A673 (cell line): ENCODE data around the gene URB1. TPM values are rescaled to one million over a fixed set of nuclear protein-coding genes. Genes with fewer than 3 reads are reported as not detected.

Experiments used
- BruUV-seq: library from RNA; stranded (reverse); fragments of 400-500 nt; replicated peaks from 2 replicates; lab custom pipeline; 2021; lab: Mats Ljungman, UMichigan
- CTCF ChIA-PET: fragments of 300-600 bp; sonication (Branson Sonifier 250); formaldehyde crosslinking; loops from one replicate; lab custom pipeline; 2022; ENCODE audit warnings: antibody characterized with exemption; lab: Charles Lee
- POLR2A ChIA-PET: fragments of 300-600 bp; sonication (Branson Sonifier 250); formaldehyde crosslinking; loops from one replicate; lab custom pipeline; 2022; ENCODE audit warnings: antibody characterized with exemption; ENCODE audit not compliant: low non-redundant PET; lab: Charles Lee
- DNase-seq: peaks from one replicate; pipeline ENCODE4 v3.0.0-alpha.2; 2015; ENCODE audit warnings: low spot score
- H3K27ac ChIP-seq: fragments of 200-600 bp; sonication (generic); 2 replicates; pipeline ENCODE4 v1.5.1; 2016; ENCODE audit warnings: mixed run types, low read depth, mild to moderate bottlenecking, mixed read lengths, antibody characterized with exemption, low read length; ENCODE audit not compliant: poor library complexity, severe bottlenecking
- H3K27me3 ChIP-seq: fragments of 200-600 bp; sonication (generic); replicated peaks from 2 replicates; pipeline ENCODE4 v1.6.1; 2017; ENCODE audit warnings: mixed run types, low read depth, mild to moderate bottlenecking, mixed read lengths, antibody characterized with exemption, low read length; ENCODE audit not compliant: insufficient read depth, poor library complexity
- H3K36me3 ChIP-seq: fragments of 200-600 bp; sonication (generic); 2 replicates; pipeline ENCODE4 v1.6.1; 2016; ENCODE audit warnings: mixed run types, mild to moderate bottlenecking, mixed read lengths, antibody characterized with exemption, low read length; ENCODE audit not compliant: insufficient read depth, poor library complexity, severe bottlenecking
- H3K4me1 ChIP-seq: fragments of 200-600 bp; sonication (generic); 2 replicates; pipeline ENCODE4 v1.6.1; 2017; ENCODE audit warnings: mixed run types, mild to moderate bottlenecking, mixed read lengths, antibody characterized with exemption, low read length; ENCODE audit not compliant: insufficient read depth, poor library complexity, severe bottlenecking
- H3K4me3 ChIP-seq: fragments of 200-600 bp; sonication (generic); 2 replicates; pipeline ENCODE4 v1.5.1; 2016; ENCODE audit warnings: low read depth, mixed run types, mild to moderate bottlenecking, mixed read lengths, low read length; ENCODE audit not compliant: poor library complexity, severe bottlenecking
- H3K9me3 ChIP-seq: fragments of 200-600 bp; sonication (generic); 2 replicates; pipeline ENCODE4 v1.6.1; 2016; ENCODE audit warnings: mixed run types, low read depth, mild to moderate bottlenecking, mixed read lengths, antibody characterized with exemption, low read length; ENCODE audit not compliant: poor library complexity, severe bottlenecking
- EZH2 ChIP-seq: fragments of 200-600 bp; sonication (generic); IDR thresholded peaks from 2 replicates; pipeline ENCODE4 v1.6.1; 2017; ENCODE audit warnings: borderline replicate concordance, low read depth, mild to moderate bottlenecking, mixed read lengths, antibody characterized with exemption, low read length; ENCODE audit not compliant: poor library complexity, severe bottlenecking
- intact Hi-C: fragments of 100-400 bp; cut with micrococcal nuclease; formaldehyde crosslinking; loops from one replicate; pipeline ENCODE4 v1.10.0; 2022; ENCODE audit not compliant: unreplicated experiment
- total RNA-seq: library from RNA; stranded (reverse); gene quantifications from 2 replicates; pipeline ENCODE4 v1.2.3, GENCODE V29; 2021
- TF ChIP-seq, protein P1 (sequence below): fragments of 300-800, 200-600 bp; sonication (generic); conservative IDR thresholded peaks from 2 replicates; pipeline ENCODE4 v1.5.1; 2017; ENCODE audit warnings: low read depth, mild to moderate bottlenecking, antibody characterized with exemption, low read length, moderate library complexity, mixed read lengths

The URB1 gene
- total RNA-seq, 1 experiment from 2014 or later: 30.5 TPM

DNA sequence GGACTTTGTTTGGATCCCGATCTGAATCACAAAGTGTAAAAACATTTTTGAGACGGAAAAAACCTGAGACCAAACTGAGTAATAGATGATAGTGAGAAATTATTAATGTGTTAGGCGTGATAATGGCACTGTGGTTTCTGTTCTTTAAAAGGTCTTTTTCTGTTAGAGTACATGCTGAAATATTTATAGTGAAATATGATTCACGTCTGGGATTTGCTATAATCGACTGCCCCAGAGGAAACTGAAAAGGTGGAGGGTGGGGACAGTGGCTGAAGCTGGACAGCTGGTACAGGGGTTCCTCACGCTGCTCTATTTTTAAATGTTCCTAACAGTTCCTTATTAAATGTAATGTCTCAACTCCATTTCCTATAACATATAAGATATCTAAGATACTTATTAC, 11.2 kb downstream of the URB1 start:
- TF ChIP-seq, protein P1, sequence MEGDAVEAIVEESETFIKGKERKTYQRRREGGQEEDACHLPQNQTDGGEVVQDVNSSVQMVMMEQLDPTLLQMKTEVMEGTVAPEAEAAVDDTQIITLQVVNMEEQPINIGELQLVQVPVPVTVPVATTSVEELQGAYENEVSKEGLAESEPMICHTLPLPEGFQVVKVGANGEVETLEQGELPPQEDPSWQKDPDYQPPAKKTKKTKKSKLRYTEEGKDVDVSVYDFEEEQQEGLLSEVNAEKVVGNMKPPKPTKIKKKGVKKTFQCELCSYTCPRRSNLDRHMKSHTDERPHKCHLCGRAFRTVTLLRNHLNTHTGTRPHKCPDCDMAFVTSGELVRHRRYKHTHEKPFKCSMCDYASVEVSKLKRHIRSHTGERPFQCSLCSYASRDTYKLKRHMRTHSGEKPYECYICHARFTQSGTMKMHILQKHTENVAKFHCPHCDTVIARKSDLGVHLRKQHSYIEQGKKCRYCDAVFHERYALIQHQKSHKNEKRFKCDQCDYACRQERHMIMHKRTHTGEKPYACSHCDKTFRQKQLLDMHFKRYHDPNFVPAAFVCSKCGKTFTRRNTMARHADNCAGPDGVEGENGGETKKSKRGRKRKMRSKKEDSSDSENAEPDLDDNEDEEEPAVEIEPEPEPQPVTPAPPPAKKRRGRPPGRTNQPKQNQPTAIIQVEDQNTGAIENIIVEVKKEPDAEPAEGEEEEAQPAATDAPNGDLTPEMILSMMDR: no peak
- TF ChIP-seq EZH2: no peak
- intact Hi-C loops: no loop called here
- no peaks in the 10 kb centered on the region for H3K4me1 ChIP-seq
- no TSS peak for BruUV-seq
- no peak overlapping the region for H3K27ac ChIP-seq
- H3K36me3 ChIP-seq: peaks cover 72% of the 10 kb centered on the region
- ChIA-PET POLR2A (no interaction called here), CTCF (no interaction called here)
- no peak overlapping the region for H3K4me3 ChIP-seq
- no peaks in the 10 kb centered on the region for H3K9me3 ChIP-seq
- no peaks in the 10 kb centered on the region for H3K27me3 ChIP-seq
- no peak for DNase-seq

DNA sequence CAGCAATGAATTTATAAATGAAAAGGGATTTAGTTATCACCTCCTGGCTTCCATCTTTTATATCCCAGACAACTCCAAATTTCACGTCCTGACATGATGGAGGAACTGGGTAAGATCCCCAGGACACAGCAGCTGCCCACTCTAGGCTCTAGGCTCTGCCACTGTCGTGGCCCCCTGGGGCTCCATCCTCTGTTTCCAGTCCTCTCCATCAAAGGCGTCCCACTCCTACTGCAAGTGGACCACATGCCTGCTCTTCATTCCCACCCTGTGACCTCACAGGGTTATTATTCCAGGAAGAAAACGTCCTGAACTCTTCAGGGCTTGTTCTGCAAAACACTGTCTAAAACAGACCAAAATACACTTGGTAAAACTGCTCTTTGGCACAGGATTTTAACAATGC, 11.9 kb downstream of the URB1 start:
- no peak for TF ChIP-seq EZH2
- TF ChIP-seq, protein P1: no peak
- Histone ChIP-seq H3K4me1 (no peaks in the 10 kb centered on the region), H3K27ac (no peak overlapping the region), H3K36me3 (peaks cover 74% of the 10 kb centered on the region), H3K27me3 (no peaks in the 10 kb centered on the region), H3K4me3 (no peak overlapping the region), H3K9me3 (no peaks in the 10 kb centered on the region)
- ChIA-PET POLR2A (no interaction called here), CTCF (no interaction called here)
- no peak for DNase-seq
- BruUV-seq: no TSS peak
- intact Hi-C loops: no loop called here

DNA sequence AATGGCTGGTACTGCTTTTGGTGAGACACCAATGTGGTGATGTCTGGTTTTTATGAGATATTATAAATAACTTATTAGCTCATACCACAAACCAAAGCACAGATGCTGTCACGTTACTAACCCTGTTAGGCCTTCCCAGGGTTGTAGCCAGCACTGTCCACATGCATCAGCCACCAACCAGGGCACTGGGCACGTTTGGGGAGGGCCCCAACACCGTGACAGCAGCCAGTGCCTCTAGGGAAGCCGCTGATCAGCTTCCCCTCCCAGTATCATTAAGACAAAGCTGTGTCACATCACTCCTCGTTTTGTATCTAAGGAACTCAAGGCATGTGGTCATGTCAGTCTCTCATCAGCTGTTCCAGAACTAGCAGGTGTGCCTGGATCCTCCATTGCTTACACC, 13.9 kb downstream of the URB1 start:
- Histone ChIP-seq H3K27ac (no peak overlapping the region), H3K36me3 (peaks cover 70% of the 10 kb centered on the region), H3K4me1 (no peaks in the 10 kb centered on the region), H3K27me3 (no peaks in the 10 kb centered on the region), H3K4me3 (no peak overlapping the region), H3K9me3 (no peaks in the 10 kb centered on the region)
- ChIA-PET POLR2A (no interaction called here), CTCF (no interaction called here)
- DNase-seq: no peak
- no peak for TF ChIP-seq EZH2
- TF ChIP-seq, protein P1: no peak
- BruUV-seq: no TSS peak
- intact Hi-C loops: no loop called here
